GM19372 (cell line): Measurements from ENCODE around the gene TEN1.

Source experiments
- ATAC-seq: cut with Tn5 transposase; IDR thresholded peaks from one replicate; pipeline ENCODE4 v1.9.1; 2021; ENCODE audit warnings: mild to moderate bottlenecking, low read depth, moderate library complexity; ENCODE audit not compliant: unreplicated experiment

Gene TEN1

DNA sequence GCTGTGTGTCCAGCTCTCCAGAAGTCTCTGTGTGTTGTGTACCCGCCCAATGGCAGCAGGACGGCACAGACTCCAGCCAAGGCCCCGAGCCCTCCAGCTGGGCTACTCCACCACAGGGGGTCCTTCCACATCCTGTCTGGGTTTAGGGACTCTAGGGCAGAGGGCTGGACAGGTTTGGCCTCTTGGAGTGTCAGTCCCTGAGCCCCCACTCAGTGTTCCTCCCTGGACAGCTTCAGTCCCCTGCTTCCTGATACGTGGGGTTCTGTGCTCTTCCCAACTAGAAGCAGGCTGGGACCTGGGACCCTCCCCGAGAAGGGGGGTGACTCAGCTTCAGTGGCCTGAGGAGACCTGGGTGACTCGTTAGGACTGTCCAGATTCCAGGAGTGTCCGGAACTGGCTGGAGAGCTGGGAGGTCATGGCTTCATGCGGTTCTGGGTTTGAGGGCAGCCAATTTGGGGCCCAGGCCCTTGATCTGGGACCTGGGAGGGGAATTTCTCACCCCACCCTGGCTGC is 25.8 kb downstream of the TEN1 start:
- no peak for ATAC-seq

DNA sequence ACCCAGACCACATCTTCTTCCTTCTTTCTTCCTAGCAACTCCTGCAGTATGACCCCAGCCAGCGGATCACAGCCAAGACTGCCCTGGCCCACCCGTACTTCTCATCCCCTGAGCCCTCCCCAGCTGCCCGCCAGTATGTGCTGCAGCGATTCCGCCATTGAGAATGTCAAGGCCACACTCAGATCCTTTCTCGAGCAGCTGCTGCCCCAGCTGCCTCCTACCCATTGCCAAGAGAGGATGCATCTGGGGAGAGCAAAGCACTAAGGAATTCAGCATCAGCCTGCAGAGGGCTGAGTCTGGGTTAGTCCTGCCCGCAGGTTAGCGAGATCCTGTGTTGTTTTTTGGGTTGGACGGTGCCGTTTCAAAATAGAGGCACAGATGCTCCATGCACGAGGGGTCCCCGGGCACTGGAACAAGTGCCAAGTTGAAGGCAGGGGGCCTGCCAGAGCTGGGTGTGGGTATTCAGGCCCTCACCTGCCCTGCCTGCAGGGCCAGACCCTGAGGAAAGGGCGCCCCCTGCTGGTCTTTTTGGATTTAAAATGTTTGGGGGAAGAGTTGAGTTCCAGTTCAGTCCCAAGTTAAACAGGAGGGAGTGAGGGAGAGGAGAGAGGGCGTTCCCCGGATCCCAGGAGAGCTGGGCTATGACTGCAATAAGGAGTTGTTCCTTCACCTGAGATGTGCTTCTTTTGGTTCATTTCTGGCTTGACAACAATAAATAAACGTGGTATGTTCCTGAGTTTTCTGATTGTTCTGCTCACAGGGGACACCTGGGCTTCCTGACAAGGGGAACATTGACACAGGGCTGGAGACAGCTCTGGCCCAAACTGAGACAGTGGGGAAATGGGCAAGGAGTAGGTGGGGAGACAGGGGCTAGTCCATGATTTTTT is 26.5 kb downstream of the TEN1 start:
- ATAC-seq, result no peak

DNA sequence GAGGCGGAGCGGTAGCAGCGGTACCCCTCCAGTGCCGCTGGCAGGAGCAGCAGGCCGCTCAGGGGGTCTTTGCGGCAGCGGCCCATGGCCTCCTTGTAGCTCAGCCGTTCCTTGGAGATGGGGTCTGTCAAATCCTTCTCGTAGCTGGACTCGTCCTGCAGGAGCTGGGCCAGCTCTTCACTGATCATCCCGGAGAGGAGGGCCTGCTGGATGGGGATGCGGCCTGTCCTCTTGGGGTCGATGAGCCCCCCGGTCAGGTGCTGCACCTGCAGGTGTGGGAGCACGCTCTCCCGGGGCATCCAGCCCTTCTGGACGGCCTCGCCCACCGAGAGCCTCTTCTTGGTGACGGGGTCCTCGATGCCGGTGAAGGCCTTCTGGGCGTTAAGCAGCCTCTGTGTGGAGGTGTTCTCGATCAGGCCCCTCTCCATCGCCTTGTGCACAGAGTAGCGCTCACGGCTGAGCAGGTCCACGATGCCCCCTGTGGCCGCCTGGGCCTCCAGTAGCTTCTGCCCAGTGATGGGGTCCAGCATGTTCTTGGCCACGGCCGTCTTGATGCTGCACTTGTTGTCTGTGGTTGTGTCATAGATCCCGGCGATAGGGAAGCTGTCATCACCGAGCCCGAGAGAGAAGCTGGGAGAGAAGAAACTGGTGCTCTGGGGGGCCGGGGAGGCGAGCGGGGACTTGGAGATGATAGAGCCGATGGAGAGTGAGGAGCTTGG is 28.2 kb downstream of the TEN1 start:
- no peak for ATAC-seq

DNA sequence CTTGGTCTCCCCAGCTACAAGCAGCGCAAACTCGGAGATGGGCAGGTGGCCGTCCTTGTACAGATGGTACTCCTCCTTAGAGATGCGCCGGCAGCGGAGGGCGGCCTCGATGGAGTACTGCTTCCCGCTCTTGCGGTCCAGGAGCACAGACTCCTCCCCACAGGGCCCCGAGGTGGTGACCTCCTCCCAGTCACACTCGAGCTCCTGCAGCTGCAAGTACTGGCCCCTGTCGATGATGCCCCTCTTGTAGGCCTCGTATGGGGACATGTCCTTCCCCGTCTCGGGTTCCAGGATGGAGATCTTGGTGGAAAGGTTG is 28.8 kb downstream of the TEN1 start:
- no peak for ATAC-seq

DNA sequence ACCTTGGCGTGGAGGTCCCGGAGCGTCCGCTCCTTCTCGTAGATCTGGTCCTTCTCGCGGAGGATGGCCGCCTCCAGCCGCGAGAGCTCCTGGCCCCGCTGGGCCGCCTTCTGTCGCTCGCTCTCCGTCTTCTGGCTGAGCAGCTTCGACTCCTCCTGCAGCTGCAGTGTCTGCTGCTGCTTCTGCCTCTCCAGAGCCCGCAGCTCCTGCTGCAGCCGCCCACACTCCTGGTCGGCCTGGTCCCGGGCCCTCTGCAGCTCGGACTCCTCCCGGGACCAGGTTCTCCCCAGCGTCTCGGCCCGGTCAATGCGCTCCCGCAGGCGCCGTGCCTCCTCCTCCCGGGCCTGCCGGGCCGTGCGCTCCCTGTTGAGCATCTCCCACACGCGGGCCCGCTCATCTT is 29.2 kb downstream of the TEN1 start:
- ATAC-seq, result no peak

DNA sequence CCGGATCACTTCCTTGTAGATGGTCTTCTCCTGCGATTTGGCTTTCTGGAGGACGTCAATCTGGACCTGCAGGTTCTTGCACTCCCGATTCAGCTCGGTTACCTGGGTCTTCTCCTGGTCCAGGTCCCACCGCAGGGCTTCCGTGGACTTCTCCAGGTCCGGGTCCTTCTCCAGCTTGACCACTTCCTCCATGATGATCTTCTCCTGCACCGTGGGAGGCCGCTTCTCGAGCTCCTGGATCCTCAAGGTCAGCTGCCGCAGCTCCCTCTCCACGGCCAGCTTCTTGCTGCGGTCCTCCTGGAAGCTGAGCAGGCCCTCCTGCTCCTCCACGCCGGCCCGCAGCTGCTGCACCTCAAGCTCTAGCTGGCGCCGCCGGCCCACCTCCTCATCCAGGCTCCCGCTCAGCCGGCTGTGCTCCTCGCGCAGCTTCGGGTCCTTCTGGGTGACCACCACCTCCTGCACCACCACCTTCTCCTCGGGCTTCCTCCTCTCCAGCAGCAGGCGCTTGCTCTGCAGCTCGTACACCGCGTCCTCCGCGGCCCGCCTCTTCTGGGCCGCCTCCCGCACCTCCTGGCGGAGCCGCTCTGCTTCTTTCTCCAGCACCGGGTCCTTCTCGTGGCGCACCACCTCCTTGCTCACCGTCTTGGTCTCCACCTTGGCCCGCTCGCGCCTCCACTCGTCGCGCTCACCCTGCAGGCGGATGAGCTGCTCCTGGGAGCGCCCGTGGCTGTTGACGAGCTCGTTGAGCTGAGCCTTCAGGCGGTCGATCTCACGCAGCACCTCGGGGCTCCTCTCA is 29.8 kb downstream of the TEN1 start:
- no peak for ATAC-seq

DNA sequence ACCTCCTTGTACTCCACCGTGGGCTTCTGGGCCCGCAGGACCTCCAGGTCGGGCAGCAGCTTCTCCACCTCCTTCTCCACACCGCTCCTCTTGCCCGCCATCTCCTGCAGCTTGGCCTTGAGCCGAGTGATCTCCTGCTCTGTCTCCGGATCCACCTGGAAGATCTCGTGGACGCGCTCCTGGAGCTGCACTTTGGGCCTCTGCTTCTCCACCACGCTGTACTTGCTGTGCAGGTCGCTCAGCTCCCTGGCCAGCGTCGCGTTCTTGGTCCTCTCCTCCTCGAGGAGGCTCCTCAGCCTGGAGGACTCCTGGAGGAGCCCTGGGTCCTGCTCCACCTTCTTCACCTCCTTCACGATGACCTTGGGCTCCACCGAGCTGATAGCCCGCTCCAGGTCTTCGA is 30.4 kb downstream of the TEN1 start:
- no peak for ATAC-seq

DNA sequence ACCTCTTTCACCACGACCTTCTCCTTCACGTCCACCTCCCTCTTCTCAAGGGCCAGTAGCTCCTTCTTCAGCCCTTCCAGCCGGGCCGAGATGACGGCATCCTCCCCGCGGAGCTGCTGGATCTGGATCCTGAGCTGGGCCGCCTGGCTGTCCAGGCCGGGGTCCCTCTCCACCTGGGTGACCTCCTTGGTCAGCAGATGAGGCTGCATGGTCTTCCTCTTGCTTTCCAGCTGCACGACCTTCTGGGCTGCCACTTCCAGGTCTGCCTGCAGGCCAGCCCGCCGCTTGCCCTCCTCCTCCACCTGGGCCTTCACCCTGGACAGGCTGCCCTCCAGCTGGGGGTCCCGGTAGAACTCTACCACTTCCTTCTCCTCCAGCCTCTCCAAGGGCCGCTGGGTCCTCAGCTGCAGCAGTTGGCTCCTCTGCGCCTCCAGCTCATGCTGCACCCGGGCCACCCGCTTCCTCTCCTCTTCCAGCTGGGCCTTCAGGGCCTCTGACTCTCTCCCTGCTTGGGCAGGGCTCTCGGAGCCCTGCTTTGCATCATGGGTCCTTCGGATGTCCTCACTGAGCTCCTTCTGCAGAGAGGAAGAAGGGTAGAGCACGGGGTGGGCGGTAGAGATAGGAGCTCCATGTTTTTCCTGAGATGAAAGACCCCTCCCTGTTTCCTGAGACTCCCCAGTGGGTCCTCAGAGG is 31.1 kb downstream of the TEN1 start:
- ATAC-seq, result no peak

DNA sequence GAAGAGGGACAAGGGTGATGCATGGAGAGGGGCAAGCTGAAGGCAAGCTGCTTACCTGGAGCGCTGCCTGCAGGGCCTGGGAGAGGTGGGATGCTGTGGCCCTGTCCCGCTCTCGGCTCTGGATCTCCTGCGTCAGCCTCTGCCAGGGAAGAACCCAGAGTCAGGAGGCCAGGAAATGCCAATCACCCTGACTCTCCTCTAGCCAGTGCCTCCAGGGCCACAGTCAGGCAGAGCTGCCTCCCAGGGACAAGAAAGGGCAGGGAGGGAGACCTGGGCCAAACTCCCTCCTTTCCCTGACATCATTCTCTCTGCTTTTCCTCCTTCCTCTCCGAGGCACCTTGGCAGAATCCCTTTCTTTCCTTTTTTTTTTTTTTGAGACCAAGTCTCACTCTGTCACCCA is 32.9 kb downstream of the TEN1 start:
- no peak for ATAC-seq

DNA sequence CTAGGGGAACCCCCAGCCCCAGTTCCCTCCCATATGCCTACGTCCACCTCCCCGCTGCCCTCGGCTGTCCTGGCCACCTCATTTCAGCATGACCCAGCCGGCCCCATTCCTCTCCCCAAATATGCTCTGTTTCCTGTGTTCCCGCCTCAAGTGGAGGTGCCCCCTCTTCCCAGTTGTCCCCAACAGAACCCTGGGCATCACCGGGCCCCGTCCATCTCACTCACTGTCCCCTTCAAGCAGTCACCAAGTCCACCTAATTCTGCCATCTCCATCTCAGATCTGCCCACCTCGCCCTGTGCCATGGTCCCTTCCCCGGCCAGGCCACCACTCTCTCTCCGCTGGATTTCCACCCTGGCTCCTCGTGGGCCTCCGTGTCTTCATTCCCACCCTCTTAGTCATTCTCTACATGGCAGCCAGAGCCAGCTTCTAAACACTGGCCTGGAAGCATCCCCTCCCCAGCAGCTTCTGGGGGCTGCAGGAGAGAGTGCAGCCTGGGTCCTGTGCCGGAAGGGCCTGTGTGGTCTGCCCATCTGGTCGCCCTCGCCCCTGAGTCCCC is 34.4 kb downstream of the TEN1 start:
- ATAC-seq, result no peak

DNA sequence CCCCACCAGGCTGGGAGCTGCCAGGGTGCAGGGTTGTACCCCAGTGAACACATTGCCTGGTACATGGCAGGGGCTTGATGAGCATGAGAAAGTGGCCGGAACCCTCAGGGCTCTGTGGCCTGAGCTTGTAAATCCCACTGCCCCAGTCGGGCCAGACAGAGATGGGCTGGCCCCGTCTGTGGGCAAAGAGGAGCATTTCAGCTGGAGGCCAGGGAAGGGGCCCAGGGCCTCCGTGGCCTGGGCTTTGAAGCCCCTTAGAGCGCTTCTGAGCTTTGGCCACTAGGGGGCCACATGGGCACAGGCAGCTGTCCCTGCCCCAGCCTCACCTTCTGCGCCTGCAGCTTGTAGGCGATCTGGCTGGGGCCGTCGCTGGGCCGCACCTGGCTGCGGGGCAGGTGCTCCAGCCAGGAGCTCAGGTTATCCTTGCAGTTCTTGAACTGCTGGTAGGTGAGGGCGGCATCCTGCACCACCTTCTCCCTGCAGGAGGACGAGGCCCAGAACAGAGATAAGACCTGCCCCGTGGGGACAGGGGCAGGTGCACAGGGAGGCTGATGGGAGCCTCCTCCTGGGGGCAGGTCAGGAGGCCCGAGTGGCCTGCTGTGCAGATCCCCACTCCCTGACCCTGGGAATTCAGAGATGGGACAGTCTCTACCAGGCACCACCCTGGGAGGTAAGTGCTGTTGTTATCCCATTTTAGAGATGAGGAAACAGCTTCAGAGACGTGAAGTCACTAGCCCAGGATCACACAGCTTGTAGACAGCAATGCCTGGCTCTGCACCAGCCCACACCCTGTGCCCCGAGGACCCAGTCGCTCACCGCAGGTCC is 35.3 kb downstream of the TEN1 start:
- ATAC-seq, result no peak

DNA sequence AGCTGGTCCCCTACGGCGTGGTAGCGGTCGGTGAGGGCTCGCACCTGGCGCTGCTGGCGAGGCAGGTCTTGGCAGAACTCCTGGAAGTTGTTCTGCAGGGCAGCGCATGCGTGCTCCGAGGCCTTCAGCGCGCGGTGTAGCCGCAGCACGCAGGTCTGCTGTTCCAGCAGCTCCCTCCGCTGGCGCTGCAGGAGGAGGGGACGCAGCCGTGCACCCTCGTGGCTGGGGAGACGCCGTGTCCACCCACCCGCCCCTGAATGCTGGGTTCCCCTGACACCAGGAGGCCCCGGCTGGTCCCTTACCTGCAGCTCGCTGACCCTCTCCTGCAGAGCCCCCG is 35.9 kb downstream of the TEN1 start:
- ATAC-seq, result no peak

DNA sequence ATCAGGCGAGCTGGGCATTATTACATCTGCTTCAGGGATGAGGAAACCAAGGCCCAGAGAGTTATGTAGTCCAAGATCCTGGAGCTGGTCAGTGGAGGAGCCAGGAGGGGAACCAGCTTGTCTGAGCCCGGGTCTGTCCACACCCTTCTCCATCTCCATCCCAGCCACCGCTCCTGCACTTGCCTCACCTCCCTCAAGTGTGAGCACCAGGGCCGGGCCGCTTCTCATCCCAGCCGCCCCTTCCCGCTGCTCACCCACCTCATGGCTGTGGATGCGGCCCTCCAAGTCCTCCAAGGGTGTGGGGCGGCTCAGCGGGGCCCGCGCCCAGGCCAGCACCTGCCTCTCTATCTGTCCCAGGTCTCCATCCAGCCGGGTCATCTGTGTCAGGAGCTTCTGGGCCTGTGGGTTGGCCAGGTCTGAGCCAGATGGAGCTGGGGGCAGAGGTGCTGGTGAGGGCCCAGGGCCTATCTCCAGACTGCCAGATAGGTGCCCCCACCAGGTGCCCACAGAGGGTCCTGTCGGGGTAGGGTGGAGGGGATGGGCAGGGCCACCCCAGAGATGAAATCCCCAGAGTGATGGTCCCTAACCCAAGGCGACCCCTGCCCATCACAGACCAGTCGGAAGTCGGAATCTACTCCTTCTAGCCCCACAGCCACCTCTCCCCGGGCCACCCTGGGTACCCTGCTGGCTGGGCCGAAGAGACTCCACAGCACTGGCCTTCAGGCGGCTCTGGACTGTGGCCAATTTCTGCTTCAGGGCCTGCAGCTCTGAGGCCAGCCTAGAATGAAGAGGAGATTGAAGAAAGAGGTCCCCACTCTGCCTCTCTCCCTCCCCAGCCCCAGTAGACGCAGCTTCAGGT is 38.7 kb downstream of the TEN1 start:
- ATAC-seq, result no peak

DNA sequence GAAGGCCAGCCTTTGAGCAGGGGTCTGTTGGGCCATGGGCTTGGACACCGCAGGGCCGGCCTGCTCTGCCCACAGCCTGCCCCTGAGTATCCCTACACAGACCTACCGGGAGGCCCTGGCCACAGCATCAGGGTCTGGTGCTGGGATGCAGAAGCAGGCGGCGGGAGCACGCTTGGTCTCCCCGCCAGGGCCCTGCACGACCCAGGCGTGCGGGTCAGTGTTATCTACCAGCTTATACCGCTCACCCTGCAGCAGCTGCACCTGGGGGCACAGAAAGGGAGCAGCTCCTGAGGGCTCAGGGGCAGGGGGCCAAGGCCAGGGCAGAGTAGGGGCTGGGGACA is 39.3 kb downstream of the TEN1 start:
- ATAC-seq, result no peak

DNA sequence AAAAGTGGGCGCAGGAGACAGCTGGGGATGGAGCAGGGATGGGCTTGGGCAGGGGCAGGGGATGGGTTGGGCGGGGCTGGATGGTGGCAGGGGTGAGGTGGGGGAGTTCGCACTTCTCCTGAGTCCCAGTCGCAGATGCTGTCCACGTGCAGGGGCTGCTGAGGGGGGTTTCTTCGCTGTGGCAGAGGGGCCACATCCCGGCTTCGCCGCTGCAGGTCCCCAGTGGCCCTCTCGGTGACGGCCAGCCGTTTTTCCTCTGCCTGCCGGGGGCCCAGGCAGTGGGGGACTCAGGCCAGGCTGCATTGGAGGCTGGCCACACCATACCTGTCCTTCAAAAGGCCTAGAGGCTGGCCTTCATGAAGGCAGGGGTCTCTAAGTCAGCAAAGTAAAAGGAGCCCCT is 39.8 kb downstream of the TEN1 start:
- no peak for ATAC-seq

DNA sequence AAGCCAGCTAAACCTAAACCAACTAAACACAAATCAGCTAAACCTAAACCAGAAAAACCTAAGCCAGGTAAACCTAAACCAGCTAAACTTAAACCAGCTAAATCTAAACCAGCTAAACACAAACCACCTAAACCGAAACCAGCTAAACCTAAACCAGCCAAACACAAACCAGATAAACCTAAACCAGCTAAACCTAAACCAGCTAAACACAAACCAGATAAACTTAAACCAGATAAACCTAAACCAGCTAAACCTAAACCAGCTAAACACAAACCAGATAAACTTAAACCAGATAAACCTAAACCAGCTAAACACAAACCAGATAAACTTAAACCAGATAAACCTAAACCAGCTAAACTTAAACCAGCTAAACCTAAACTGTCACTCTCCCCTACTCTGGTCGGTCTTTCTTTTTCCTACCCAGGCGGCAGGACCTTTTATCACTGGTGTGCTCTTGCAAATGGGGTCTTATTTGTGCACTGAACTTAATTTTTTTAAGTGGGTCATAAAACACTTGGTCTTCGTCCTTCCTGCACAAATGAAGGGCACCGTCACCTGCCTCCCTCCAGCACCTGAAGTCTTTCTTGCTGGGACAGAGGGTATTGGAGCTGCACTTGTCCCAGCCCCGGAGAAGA is 40.9 kb downstream of the TEN1 start:
- no peak for ATAC-seq

DNA sequence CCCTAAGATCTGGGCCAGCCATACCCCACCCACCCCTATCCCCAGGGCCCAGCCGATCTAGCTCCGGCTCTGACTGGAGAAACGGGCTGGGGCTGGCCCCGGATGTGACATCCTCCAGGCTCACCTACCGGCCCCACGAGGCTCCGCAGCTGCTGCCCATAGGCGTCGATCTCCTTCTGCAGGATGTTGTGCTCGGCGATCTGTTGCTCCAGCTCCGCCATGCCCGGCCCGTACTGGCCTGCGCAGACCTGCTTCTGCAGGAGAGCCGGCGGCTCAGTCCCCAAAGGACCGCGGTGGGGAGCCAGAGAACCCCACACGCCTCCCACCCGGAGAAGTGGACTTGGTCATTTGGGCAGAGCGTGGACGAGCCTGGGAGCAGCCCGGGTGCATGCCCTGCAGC is 43.2 kb downstream of the TEN1 start:
- ATAC-seq, result no peak
